ENCODE results near the gene SENP6. TPM values are rescaled to one million over a fixed set of nuclear protein-coding genes. Genes with fewer than 3 reads are reported as not detected.

The SENP6 gene
- polyA plus RNA-seq, 3 donors, result 22.3 to 43.9 (median 31.9) TPM

GRCh38 chr6:75611011-75611701 is 9.5 kb downstream of the SENP6 start:
- Histone ChIP-seq H3K4me3 (replicated peaks in 1 of 3; ENCODE audit: low read depth in 2 of 3, low read length in 3 of 3) (no peak overlapping the region), H2AFZ (ENCODE audit: insufficient read depth, low read depth, low read length, poor library complexity, severe bottlenecking) (no peak overlapping the region), H3K4me1 (ENCODE audit: control insufficient read depth in 1 of 2, insufficient read depth in 2 of 2, low read length in 2 of 2) (peaks cover 77 to 91% of the 10 kb centered on the region in 2 donors), H3K4me2 (replicated peaks; ENCODE audit: extremely low read depth, low read length, poor library complexity, severe bottlenecking) (peak overlapping the region; percentile 5), H3K9ac (ENCODE audit: insufficient read depth, low read length, poor library complexity, severe bottlenecking) (no peak overlapping the region), H4K20me1 (ENCODE audit: insufficient read depth, low read length) (peaks cover 85% of the 10 kb centered on the region), H3K36me3 (replicated peaks in 1 of 2; ENCODE audit: control insufficient read depth in 1 of 2, insufficient read depth in 2 of 2, low read length in 2 of 2) (no peaks in the 10 kb centered on the region), H3K79me2 (ENCODE audit: insufficient read depth, low read length) (peaks cover 95% of the 10 kb centered on the region), H3K27ac (ENCODE audit: low read depth in 1 of 2, low read length in 2 of 2) (no peak overlapping the region), H3K27me3 (ENCODE audit: control insufficient read depth in 2 of 2, insufficient read depth in 2 of 2, low read length in 2 of 2) (no peaks in the 10 kb centered on the region), H3K9me3 (replicated peaks in 1 of 2; ENCODE audit: control insufficient read depth in 1 of 2, insufficient read depth in 1 of 2, low read length in 2 of 2) (no peaks in the 10 kb centered on the region)
- WGBS (ENCODE audit: insufficient coverage), result 83% methylated on average over 1 of the region's 2 CpGs
- no peak overlapping the region for H3K4me3 Mint-ChIP-seq
- no peak overlapping the region for H3K27ac Mint-ChIP-seq
- H3K4me1 Mint-ChIP-seq, result peaks cover 98% of the 10 kb centered on the region
- H3K9me3 Mint-ChIP-seq, result no peaks in the 10 kb centered on the region
- no peak for TF ChIP-seq CTCF (IDR thresholded peaks at IDR 0.05)
- intact Hi-C loops (cut with micrococcal nuclease), result no loop called here
- H3K27me3 Mint-ChIP-seq (ENCODE audit: low read depth in 3 of 3), result peaks cover 0 to 3% (median 2%) of the 10 kb centered on the region in 3 donors
- H3K36me3 Mint-ChIP-seq, result peaks cover 0 to 6% of the 10 kb centered on the region in 2 donors
- no peak for DNase-seq

GRCh38 chr6:75611702-75612375 is 10.2 kb downstream of the SENP6 start:
- H3K27ac ChIP-seq (ENCODE audit: low read depth in 1 of 2, low read length in 2 of 2), result peak overlapping the region in 1 of 2 donors; percentile 21

More at GRCh38 chr6:75611702-75612375, 10.2 kb downstream of the SENP6 start:
- Histone ChIP-seq H3K4me3 (replicated peaks in 1 of 3; ENCODE audit: low read depth in 2 of 3, low read length in 3 of 3) (peak overlapping the region in 1 of 3 experiments; percentile 31), H3K27me3 (ENCODE audit: control insufficient read depth in 2 of 2, insufficient read depth in 2 of 2, low read length in 2 of 2) (no peaks in the 10 kb centered on the region), H4K20me1 (ENCODE audit: insufficient read depth, low read length) (peaks cover 85% of the 10 kb centered on the region), H3K9ac (ENCODE audit: insufficient read depth, low read length, poor library complexity, severe bottlenecking) (no peak overlapping the region), H3K79me2 (ENCODE audit: insufficient read depth, low read length) (peaks cover 95% of the 10 kb centered on the region), H2AFZ (ENCODE audit: insufficient read depth, low read depth, low read length, poor library complexity, severe bottlenecking) (no peak overlapping the region), H3K4me1 (ENCODE audit: control insufficient read depth in 1 of 2, insufficient read depth in 2 of 2, low read length in 2 of 2) (peaks cover 74 to 91% of the 10 kb centered on the region in 2 donors), H3K4me2 (replicated peaks; ENCODE audit: extremely low read depth, low read length, poor library complexity, severe bottlenecking) (peak overlapping the region; percentile 30), H3K9me3 (replicated peaks in 1 of 2; ENCODE audit: control insufficient read depth in 1 of 2, insufficient read depth in 1 of 2, low read length in 2 of 2) (no peaks in the 10 kb centered on the region), H3K36me3 (replicated peaks in 1 of 2; ENCODE audit: control insufficient read depth in 1 of 2, insufficient read depth in 2 of 2, low read length in 2 of 2) (no peaks in the 10 kb centered on the region)
- Mint-ChIP-seq H3K4me1 (peaks cover 94% of the 10 kb centered on the region), H3K9me3 (no peaks in the 10 kb centered on the region), H3K27ac (peak overlapping the region in 6 of 7 donors; percentile 30 to 83 (median 62)), H3K4me3 (no peak overlapping the region), H3K27me3 (ENCODE audit: low read depth in 3 of 3) (peaks cover 0 to 4% (median 2%) of the 10 kb centered on the region in 3 donors), H3K36me3 (peaks cover 0 to 3% of the 10 kb centered on the region in 2 donors)
- no peak for TF ChIP-seq CTCF (IDR thresholded peaks at IDR 0.05)
- DNase-seq, result peak in 1 of 3 donors; percentile 53
- WGBS (ENCODE audit: insufficient coverage), result 83% methylated on average over 1 of the region's 5 CpGs
- intact Hi-C loops (cut with micrococcal nuclease), result no loop called here

All from CD14-positive monocyte (primary cell).